22Rv1 (cell line): Measurements from ENCODE around the gene TENT4A.

Source experiments
- ZFX ChIP-seq: fragments of 450-650 bp; IDR thresholded peaks from 2 replicates; pipeline ENCODE4 v1.6.1; 2017; ENCODE audit warnings: antibody characterized with exemption, borderline replicate concordance
- TF ChIP-seq, protein P1 (sequence below): fragments of 450-650 bp; IDR thresholded peaks from 2 replicates; pipeline ENCODE4 v1.5.1; 2017; ENCODE audit warnings: mild to moderate bottlenecking

DNA sequence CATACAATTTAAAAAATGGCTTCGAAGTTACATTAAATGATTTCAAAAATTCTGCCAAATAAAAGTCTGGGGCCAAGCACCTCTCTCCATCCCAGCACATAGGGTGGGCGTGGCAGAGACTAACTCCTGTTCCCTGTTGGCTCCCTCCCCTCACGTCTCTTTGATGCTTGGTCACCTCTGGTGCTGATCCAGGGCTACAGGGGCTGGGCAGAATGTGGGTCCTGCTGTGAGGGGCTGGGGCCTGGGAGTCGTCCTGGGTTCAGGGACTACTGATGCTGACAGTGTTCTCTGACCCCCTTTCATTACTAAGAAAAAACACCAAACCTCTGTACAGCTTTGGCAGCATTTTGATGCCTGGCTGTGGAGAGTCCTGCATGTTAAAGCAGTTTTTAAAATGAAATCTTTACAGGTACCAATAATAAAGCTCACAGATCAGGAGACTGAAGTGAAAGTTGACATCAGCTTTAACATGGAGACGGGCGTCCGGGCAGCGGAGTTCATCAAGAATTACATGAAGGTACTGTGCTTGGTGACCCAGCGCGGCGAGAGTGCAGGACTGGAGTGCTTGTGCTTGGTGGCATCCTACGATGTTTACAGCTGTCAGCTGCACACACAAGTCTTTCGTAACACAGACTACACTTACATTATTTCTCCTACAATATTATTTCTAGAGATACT, 29.0 kb downstream of the TENT4A start:
- TF ChIP-seq, protein P1, sequence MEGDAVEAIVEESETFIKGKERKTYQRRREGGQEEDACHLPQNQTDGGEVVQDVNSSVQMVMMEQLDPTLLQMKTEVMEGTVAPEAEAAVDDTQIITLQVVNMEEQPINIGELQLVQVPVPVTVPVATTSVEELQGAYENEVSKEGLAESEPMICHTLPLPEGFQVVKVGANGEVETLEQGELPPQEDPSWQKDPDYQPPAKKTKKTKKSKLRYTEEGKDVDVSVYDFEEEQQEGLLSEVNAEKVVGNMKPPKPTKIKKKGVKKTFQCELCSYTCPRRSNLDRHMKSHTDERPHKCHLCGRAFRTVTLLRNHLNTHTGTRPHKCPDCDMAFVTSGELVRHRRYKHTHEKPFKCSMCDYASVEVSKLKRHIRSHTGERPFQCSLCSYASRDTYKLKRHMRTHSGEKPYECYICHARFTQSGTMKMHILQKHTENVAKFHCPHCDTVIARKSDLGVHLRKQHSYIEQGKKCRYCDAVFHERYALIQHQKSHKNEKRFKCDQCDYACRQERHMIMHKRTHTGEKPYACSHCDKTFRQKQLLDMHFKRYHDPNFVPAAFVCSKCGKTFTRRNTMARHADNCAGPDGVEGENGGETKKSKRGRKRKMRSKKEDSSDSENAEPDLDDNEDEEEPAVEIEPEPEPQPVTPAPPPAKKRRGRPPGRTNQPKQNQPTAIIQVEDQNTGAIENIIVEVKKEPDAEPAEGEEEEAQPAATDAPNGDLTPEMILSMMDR = no peak
- no peak for TF ChIP-seq ZFX
